Sigmoid colon (tissue), 4 donors: ENCODE data around the gene MBD2.

ENCODE experiments used
- EP300 ChIP-seq, 4 donors: sonication (generic); formaldehyde crosslinking; IDR thresholded peaks; one replicate each; pipeline ENCODE4 v1.6.1; 2017; ENCODE audit warnings: antibody characterized with exemption in 4 of 4
- POLR2A ChIP-seq, 2 donors: fragments of 450-650 bp; IDR thresholded peaks; one replicate each; pipeline ENCODE4 v1.6.1; 2016; ENCODE audit warnings: antibody characterized with exemption in 2 of 2, mild to moderate bottlenecking in 2 of 2, moderate library complexity in 2 of 2
- POLR2AphosphoS5 ChIP-seq, 4 donors: sonication (generic); formaldehyde crosslinking; IDR thresholded peaks; one replicate each; pipeline ENCODE4 v1.6.1; 2017; ENCODE audit warnings: antibody characterized with exemption in 4 of 4
- TF ChIP-seq, protein P1 (sequence below), 4 experiments: fragments of 450-650 bp in 3 of 4; fragments of 200-600 bp in 1 of 4; IDR thresholded peaks; one replicate each; pipeline ENCODE4 v1.5.1; 2016 to 2019; ENCODE audit warnings: antibody characterized with exemption in 4 of 4, mild to moderate bottlenecking in 3 of 4, moderate library complexity in 2 of 4

DNA sequence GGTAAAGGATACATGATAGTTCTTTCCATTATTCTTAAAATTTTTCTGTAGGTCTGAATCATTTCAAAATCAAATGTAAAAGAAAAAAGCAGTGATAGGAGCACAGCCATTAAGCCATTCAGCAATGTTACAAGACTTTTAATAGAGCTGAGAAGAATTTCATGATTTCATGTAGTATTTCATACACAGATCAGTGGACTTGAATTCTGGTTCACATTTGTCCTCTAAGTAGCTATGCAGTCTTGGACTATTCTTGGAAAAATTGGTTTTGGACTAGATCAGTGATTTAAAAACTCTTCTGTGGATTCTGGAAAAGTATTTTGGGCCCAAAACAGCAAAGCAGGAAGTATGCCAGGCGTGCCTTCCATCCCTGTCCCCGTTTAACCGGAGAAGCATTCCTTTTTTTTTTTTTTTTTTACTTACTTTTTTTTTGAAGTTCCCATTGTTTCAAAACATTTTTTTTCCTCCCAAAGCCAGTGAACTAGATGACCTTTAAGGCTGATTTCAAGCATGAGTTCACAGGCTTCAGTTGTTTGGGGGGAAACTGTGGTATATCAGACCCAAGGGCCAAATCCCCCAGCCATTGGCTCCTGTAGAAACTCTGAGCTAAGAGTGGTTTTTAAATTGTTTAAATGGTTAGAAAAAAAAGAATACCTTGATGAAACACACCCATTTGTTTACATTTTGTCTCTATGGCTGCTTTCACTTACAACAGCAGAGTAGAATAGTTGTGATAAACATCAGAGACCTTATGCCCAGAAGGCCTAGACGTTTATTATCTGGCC is 27.3 kb upstream of the MBD2 start:
- no peak for TF ChIP-seq POLR2AphosphoS5 (IDR thresholded peaks at IDR 0.05)
- TF ChIP-seq, protein P1, sequence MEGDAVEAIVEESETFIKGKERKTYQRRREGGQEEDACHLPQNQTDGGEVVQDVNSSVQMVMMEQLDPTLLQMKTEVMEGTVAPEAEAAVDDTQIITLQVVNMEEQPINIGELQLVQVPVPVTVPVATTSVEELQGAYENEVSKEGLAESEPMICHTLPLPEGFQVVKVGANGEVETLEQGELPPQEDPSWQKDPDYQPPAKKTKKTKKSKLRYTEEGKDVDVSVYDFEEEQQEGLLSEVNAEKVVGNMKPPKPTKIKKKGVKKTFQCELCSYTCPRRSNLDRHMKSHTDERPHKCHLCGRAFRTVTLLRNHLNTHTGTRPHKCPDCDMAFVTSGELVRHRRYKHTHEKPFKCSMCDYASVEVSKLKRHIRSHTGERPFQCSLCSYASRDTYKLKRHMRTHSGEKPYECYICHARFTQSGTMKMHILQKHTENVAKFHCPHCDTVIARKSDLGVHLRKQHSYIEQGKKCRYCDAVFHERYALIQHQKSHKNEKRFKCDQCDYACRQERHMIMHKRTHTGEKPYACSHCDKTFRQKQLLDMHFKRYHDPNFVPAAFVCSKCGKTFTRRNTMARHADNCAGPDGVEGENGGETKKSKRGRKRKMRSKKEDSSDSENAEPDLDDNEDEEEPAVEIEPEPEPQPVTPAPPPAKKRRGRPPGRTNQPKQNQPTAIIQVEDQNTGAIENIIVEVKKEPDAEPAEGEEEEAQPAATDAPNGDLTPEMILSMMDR (IDR thresholded peaks at IDR 0.05): no peak
- no peak for TF ChIP-seq POLR2A (IDR thresholded peaks at IDR 0.05)
- TF ChIP-seq EP300 (IDR thresholded peaks at IDR 0.05): no peak
